SK-N-SH (cell line): ENCODE results near the gene FSTL5. TPM values are rescaled to one million over a fixed set of nuclear protein-coding genes. Genes with fewer than 3 reads are reported as not detected.

ENCODE experiments used
- CTCF ChIA-PET: fragments of 300-600, 350-600 bp; formaldehyde crosslinking; extraction: SDS; loops from one replicate; lab custom pipeline; 2021; lab: Yijun Ruan, JAX
- POLR2A ChIA-PET: fragments of 350-600 bp; sonication (Branson Sonifier 250); formaldehyde crosslinking; extraction: SDS; loops from one replicate; lab custom pipeline; 2020; ENCODE audit warnings: antibody characterized with exemption, inconsistent platforms; lab: Yijun Ruan, JAX
- DNase-seq: peaks from one replicate; pipeline ENCODE4 v3.0.0; 2012
- H2AFZ ChIP-seq: fragments of 200-600 bp; sonication (generic); 2 replicates; pipeline ENCODE4 v1.8.1; 2016; ENCODE audit warnings: antibody characterized with exemption, mild to moderate bottlenecking, low read depth
- H3F3A ChIP-seq: fragments of 200-600 bp; sonication (generic); replicated peaks from 2 replicates; pipeline ENCODE3; 2016; ENCODE audit warnings: antibody characterized with exemption, mild to moderate bottlenecking; ENCODE audit not compliant: insufficient read depth
- H3K27ac ChIP-seq, 2 experiments: fragments of 200-500 bp in 1 of 2; fragments of 200-600 bp in 1 of 2; sonication (Bioruptor generic) in 1 of 2; sonication (generic), shearing (Covaris generic) in 1 of 2; 2 replicates each; pipeline versions ENCODE4 v1.5.1 to v1.6.1; 2014 to 2016; ENCODE audit warnings: low read depth in 2 of 2, inconsistent platforms in 1 of 2, low read length in 1 of 2, mild to moderate bottlenecking in 1 of 2, mixed read lengths in 1 of 2
- H3K27me3 ChIP-seq: fragments of 200-600 bp; sonication (generic), shearing (Covaris generic); 2 replicates; pipeline ENCODE4 v1.6.1; 2016; ENCODE audit warnings: mixed run types; ENCODE audit not compliant: insufficient read depth
- H3K36me3 ChIP-seq, 2 experiments: fragments of 200-500 bp in 1 of 2; fragments of 200-600 bp in 1 of 2; sonication (Bioruptor generic) in 1 of 2; sonication (generic) in 1 of 2; replicated peaks in 1 of 2; 2 replicates each; pipeline versions ENCODE3 to v1.5.1; 2014 to 2016; ENCODE audit warnings: low read length in 1 of 2, mild to moderate bottlenecking in 1 of 2; ENCODE audit not compliant: insufficient read depth in 2 of 2, control insufficient read depth in 1 of 2
- H3K4me1 ChIP-seq, 2 experiments: fragments of 200-500 bp in 1 of 2; fragments of 200-600 bp in 1 of 2; sonication (Bioruptor generic) in 1 of 2; sonication (generic), shearing (Covaris generic) in 1 of 2; 2 replicates each; pipeline versions ENCODE4 v1.5.1 to v1.6.1; 2014 to 2016; ENCODE audit warnings: low read depth in 1 of 2, low read length in 1 of 2, mixed run types in 1 of 2; ENCODE audit not compliant: insufficient read depth in 2 of 2, control insufficient read depth in 1 of 2
- H3K4me2 ChIP-seq: fragments of 200-600 bp; sonication (generic), shearing (Covaris generic); 2 replicates; pipeline ENCODE4 v1.6.1; 2017; ENCODE audit warnings: mixed run types
- H3K4me3 ChIP-seq, 2 experiments: fragments of 200-500 bp in 1 of 2; fragments of 200-600 bp in 1 of 2; sonication (Bioruptor generic) in 1 of 2; sonication (generic), shearing (Covaris generic) in 1 of 2; 2 replicates each; pipeline versions ENCODE4 v1.5.1 to v1.8.1; 2014 to 2016; ENCODE audit warnings: low read depth in 2 of 2, inconsistent platforms in 1 of 2, low read length in 1 of 2, mild to moderate bottlenecking in 1 of 2, mixed read lengths in 1 of 2, moderate library complexity in 1 of 2
- H3K79me2 ChIP-seq: fragments of 200-600 bp; sonication (generic); 2 replicates; pipeline ENCODE4 v1.8.1; 2017; ENCODE audit warnings: mild to moderate bottlenecking; ENCODE audit not compliant: insufficient read depth
- H3K9ac ChIP-seq: fragments of 200-600 bp; sonication (generic); 2 replicates; pipeline ENCODE4 v1.6.1; 2017; ENCODE audit warnings: mixed run types
- H3K9me2 ChIP-seq: fragments of 200-600 bp; sonication (generic); 2 replicates; pipeline ENCODE4 v1.6.1; 2017; ENCODE audit warnings: mixed run types
- H3K9me3 ChIP-seq: fragments of 200-600 bp; sonication (generic); 2 replicates; pipeline ENCODE4 v1.6.1; 2017; ENCODE audit warnings: mixed run types, mild to moderate bottlenecking, moderate library complexity
- H4K20me1 ChIP-seq: fragments of 200-600 bp; sonication (generic); 2 replicates; pipeline ENCODE4 v1.6.1; 2017; ENCODE audit warnings: mild to moderate bottlenecking, mixed run types; ENCODE audit not compliant: insufficient read depth
- CHD2 ChIP-seq: fragments of 150-350 bp; IDR thresholded peaks from 2 replicates; pipeline ENCODE4 v1.6.1; 2018; ENCODE audit warnings: low read length; ENCODE audit not compliant: partially characterized antibody
- CTCF ChIP-seq: fragments of 200-600 bp; sonication (generic); IDR thresholded peaks from 2 replicates; pipeline ENCODE4 v1.6.1; 2017; ENCODE audit warnings: antibody characterized with exemption, mild to moderate bottlenecking, moderate library complexity
- ELF1 ChIP-seq: IDR thresholded peaks from 2 replicates; pipeline ENCODE4 v1.4.0; 2012
- EP300 ChIP-seq, 2 experiments: IDR thresholded peaks; 2 replicates each; pipeline versions ENCODE4 v1.4.0 to v1.6.1; 2012; ENCODE audit warnings: borderline replicate concordance in 1 of 2, low read depth in 1 of 2, low read length in 1 of 2
- FOSL2 ChIP-seq: IDR thresholded peaks from 2 replicates; pipeline ENCODE4 v1.4.0; 2012; ENCODE audit warnings: low read depth, mild to moderate bottlenecking, moderate library complexity, borderline replicate concordance
- FOXJ3 ChIP-seq: sonication (generic); formaldehyde crosslinking; IDR thresholded peaks from 2 replicates; pipeline ENCODE4 v1.5.1; 2020; ENCODE audit warnings: mild to moderate bottlenecking, missing genetic modification reagents
- GABPA ChIP-seq: IDR thresholded peaks from 2 replicates; pipeline ENCODE4 v1.4.0; 2012; ENCODE audit warnings: low read depth, mild to moderate bottlenecking
- GATA2 ChIP-seq: sonication (generic); formaldehyde crosslinking; IDR thresholded peaks from 2 replicates; pipeline ENCODE4 v1.5.0; 2020; ENCODE audit warnings: mild to moderate bottlenecking, missing genetic modification reagents
- MAX ChIP-seq: IDR thresholded peaks from 2 replicates; pipeline ENCODE4 v1.4.0; 2012; ENCODE audit warnings: low read depth
- MEF2A ChIP-seq: IDR thresholded peaks from 2 replicates; pipeline ENCODE4 v1.4.0; 2012; ENCODE audit warnings: low read depth, borderline replicate concordance
- MXI1 ChIP-seq: IDR thresholded peaks from 2 replicates; pipeline ENCODE4 v1.6.1; 2012; ENCODE audit warnings: mild to moderate bottlenecking, low read depth, low read length, improper control_type of control experiment
- PBX3 ChIP-seq: IDR thresholded peaks from 2 replicates; pipeline ENCODE4; 2012
- POLR2AphosphoS5 ChIP-seq: IDR thresholded peaks from 2 replicates; pipeline ENCODE4 v1.6.1; 2012; ENCODE audit warnings: low read depth, low read length
- RAD21 ChIP-seq: IDR thresholded peaks from 2 replicates; pipeline ENCODE4 v1.6.1; 2012; ENCODE audit warnings: mild to moderate bottlenecking, low read length
- RCOR1 ChIP-seq: fragments of 150-350 bp; IDR thresholded peaks from 2 replicates; pipeline ENCODE4 v1.6.1; 2017; ENCODE audit warnings: antibody characterized with exemption, low read length
- RFX5 ChIP-seq: IDR thresholded peaks from 2 replicates; pipeline ENCODE4 v1.6.1; 2012; ENCODE audit warnings: mild to moderate bottlenecking, improper control_type of control experiment, low read length
- SMC3 ChIP-seq: IDR thresholded peaks from 2 replicates; pipeline ENCODE4 v1.6.1; 2012; ENCODE audit warnings: low read depth, low read length, improper control_type of control experiment
- TCF12 ChIP-seq: IDR thresholded peaks from 2 replicates; pipeline ENCODE4 v1.4.0; 2012
- WGBS: methylation state at CpG from one replicate; pipeline ENCODE4 v1.1.6; 2017; ENCODE audit warnings: low lambda C conversion rate; 5-methylcytosine and 5-hydroxymethylcytosine counted together
- polyA plus RNA-seq, 3 experiments: library from polyadenylated mRNA; depleted of rRNA; stranded (reverse); fragments of >200 nt; gene quantifications; 2 replicates each; pipeline ENCODE4 v1.2.3, GENCODE V29; 2012

Gene FSTL5
- polyA plus RNA-seq, 1 of the 3 experiments (the other 2 are of a cell fraction): 0.07 TPM

GRCh38 chr4:161601011-161601410, 562.8 kb downstream of the FSTL5 start:
- H3K4me1 ChIP-seq: no peaks in the 10 kb centered on the region
- no peaks in the 10 kb centered on the region for H3K9me3 ChIP-seq
- no peak for TF ChIP-seq MAX
- TF ChIP-seq TCF12: no peak
- no peak for TF ChIP-seq ELF1
- no peak for TF ChIP-seq CHD2
- TF ChIP-seq GABPA: no peak
- TF ChIP-seq EP300 (IDR thresholded peaks at IDR 0.05; ENCODE audit: borderline replicate concordance in 1 of 2, low read depth in 1 of 2, low read length in 1 of 2): no peak
- TF ChIP-seq RFX5: no peak
- TF ChIP-seq RCOR1: no peak
- no peak for TF ChIP-seq MXI1
- no peak for TF ChIP-seq POLR2AphosphoS5
- TF ChIP-seq FOXJ3 (CRISPR knock-in tag): no peak
- no peak for TF ChIP-seq RAD21
- no peak for TF ChIP-seq SMC3
- no peak for TF ChIP-seq PBX3
- no peak for TF ChIP-seq CTCF
- TF ChIP-seq MEF2A: no peak
- TF ChIP-seq FOSL2: no peak
- TF ChIP-seq, all 33 proteins: peak for 0
- no peak overlapping the region for H3K4me2 ChIP-seq
- no peak overlapping the region for H3K9ac ChIP-seq
- no peak overlapping the region for H2AFZ ChIP-seq
- no peaks in the 10 kb centered on the region for H3K79me2 ChIP-seq
- POLR2A ChIA-PET: no interaction called here
- H3K27me3 ChIP-seq: no peaks in the 10 kb centered on the region
- H3K27ac ChIP-seq: no peak overlapping the region
- H3K9me2 ChIP-seq: no peaks in the 10 kb centered on the region
- no peak overlapping the region for H3K4me3 ChIP-seq
- no peaks in the 10 kb centered on the region for H3K36me3 ChIP-seq
- CTCF ChIA-PET: no interaction called here
- no peak for DNase-seq
- no peaks in the 10 kb centered on the region for H3F3A ChIP-seq
- no peaks in the 10 kb centered on the region for H4K20me1 ChIP-seq

- WGBS: 32% methylated on average over 2 of the region's 2 CpGs
- H3K36me3 ChIP-seq: no peaks in the 10 kb centered on the region
- ChIA-PET POLR2A (no interaction called here), CTCF (interaction anchor here (0.9 kb wide), 1 partner anchor 573 kb away, joined by 5 read pairs; no protein-coding TSS in a partner anchor)
- H3K27me3 ChIP-seq: no peaks in the 10 kb centered on the region
- no peak for DNase-seq
- H3F3A ChIP-seq: no peaks in the 10 kb centered on the region
- H3K9ac ChIP-seq: no peak overlapping the region
- no peaks in the 10 kb centered on the region; a peak in 1 of 4 replicates for H3K4me1 ChIP-seq
- no peaks in the 10 kb centered on the region for H3K79me2 ChIP-seq
- no peak overlapping the region for H2AFZ ChIP-seq
- no peaks in the 10 kb centered on the region for H3K9me2 ChIP-seq
- no peak overlapping the region for H3K4me2 ChIP-seq
- H4K20me1 ChIP-seq: no peaks in the 10 kb centered on the region
- no peaks in the 10 kb centered on the region for H3K9me3 ChIP-seq
- no peak overlapping the region for H3K27ac ChIP-seq
- H3K4me3 ChIP-seq: no peak overlapping the region
- TF ChIP-seq EP300 (IDR thresholded peaks at IDR 0.05; ENCODE audit: borderline replicate concordance in 1 of 2, low read depth in 1 of 2, low read length in 1 of 2) (peak in 1 of 2 experiments; percentile 51; a peak in 1 of 4 replicates), GATA2 (CRISPR knock-in tag) (peak; percentile 69), CHD2 (no peak)
Measured at GRCh38 chr4:161595230-161595771, 568.5 kb downstream of the FSTL5 start.
